NT2/D1 (cell line): ENCODE data around the gene SCARF2.
"Not testable (repeated sequence)": the region's sequence is repeated elsewhere in the genome, so short reads cannot be mapped to it uniquely, and the experiment has no call there.

Experiments
- DNase-seq: peaks from one replicate; pipeline ENCODE4 v3.0.0-alpha.2; 2011; ENCODE audit warnings: low read depth, low spot score
- H3K27me3 ChIP-seq: 2 replicates; pipeline ENCODE4 v1.6.0; 2011; ENCODE audit warnings: mild to moderate bottlenecking; ENCODE audit not compliant: insufficient read length, insufficient read depth
- H3K36me3 ChIP-seq: 2 replicates; pipeline ENCODE4 v1.6.1; 2011; ENCODE audit warnings: mild to moderate bottlenecking, low read length, mixed read lengths; ENCODE audit not compliant: insufficient read depth, insufficient read length
- H3K4me1 ChIP-seq: 2 replicates; pipeline ENCODE4 v1.5.1; 2011; ENCODE audit not compliant: insufficient read depth, insufficient read length
- H3K4me3 ChIP-seq: 2 replicates; pipeline ENCODE4 v1.5.1; 2011; ENCODE audit warnings: low read depth; ENCODE audit not compliant: insufficient read length
- H3K9ac ChIP-seq: 2 replicates; pipeline ENCODE4 v1.6.0; 2011; ENCODE audit warnings: low read depth; ENCODE audit not compliant: insufficient read length
- H3K9me3 ChIP-seq: 2 replicates; pipeline ENCODE4 v1.5.1; 2011; ENCODE audit warnings: mild to moderate bottlenecking, low read length; ENCODE audit not compliant: insufficient read depth
- SUZ12 ChIP-seq: IDR thresholded peaks from 2 replicates; pipeline ENCODE4 v1.6.1; 2011; ENCODE audit not compliant: insufficient read length, insufficient read depth; ENCODE audit errors: extremely low read depth
- YY1 ChIP-seq: IDR thresholded peaks from 2 replicates; pipeline ENCODE4 v1.6.1; 2011; ENCODE audit not compliant: insufficient read length, insufficient read depth
- ZNF274 ChIP-seq: IDR thresholded peaks from 2 replicates; pipeline ENCODE4 v1.6.1; 2011; ENCODE audit warnings: mild to moderate bottlenecking, low read depth, low read length

SCARF2 gene

DNA sequence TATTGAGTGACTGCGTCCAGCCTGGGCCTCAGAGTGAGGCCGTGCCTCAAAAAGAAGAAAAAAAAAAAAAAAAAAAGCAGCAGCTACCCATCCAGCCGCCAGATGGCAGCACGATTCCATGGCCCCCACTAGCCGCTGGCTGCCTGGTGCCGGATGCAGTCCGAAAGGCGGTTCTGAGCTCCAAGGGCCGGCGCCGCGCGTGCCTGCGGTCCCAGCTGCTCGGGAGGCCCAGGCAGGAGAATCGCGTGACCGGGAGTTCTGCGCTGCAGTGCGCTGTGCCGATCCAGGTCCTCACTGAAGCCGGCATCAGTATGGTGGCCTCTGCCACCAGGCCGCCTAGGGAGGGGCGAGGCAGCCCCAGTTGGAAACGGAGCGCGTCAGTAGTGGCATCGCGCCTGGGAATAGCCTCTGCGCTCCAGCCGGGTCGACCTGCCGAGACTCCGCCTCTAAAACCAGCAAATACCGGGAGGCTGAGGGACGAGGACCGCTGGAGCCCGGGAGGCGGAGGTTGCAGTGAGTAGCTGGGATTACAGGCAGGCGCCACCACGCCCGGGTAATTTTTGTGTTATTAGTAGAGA, 19.3 kb downstream of the SCARF2 start:
- Histone ChIP-seq H3K36me3 (peaks cover 1% of the 10 kb centered on the region), H3K9ac (peak overlapping the region; percentile 72), H3K4me3 (peak overlapping the region; percentile 37), H3K4me1 (no peaks in the 10 kb centered on the region), H3K9me3 (no peaks in the 10 kb centered on the region), H3K27me3 (no peaks in the 10 kb centered on the region)
- TF ChIP-seq SUZ12 (no peak), ZNF274 (no peak), YY1 (no peak)
- no peak for DNase-seq

DNA sequence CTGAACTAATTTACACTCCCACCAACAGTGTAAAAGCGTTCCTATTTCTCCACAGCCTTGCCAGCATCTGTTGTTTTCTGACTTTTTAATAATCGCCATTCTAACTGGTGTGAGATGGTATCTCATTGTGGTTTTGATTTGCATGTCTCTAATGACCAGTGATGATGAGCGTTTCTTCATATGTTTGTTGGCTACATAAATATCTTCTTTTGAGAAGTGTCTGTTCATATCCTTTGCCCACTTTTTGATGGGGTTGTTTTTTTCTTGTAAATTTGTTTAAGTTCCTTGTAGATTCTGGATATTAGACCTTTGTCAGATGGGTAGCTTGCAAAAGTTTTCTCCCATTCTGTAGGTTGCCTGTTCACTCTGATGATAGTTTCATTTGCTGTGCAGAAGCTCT, 21.9 kb downstream of the SCARF2 start:
- not testable (repeated sequence) for H3K9ac ChIP-seq, H3K27me3 ChIP-seq, DNase-seq, H3K36me3 ChIP-seq, H3K4me1 ChIP-seq, H3K9me3 ChIP-seq, H3K4me3 ChIP-seq

DNA sequence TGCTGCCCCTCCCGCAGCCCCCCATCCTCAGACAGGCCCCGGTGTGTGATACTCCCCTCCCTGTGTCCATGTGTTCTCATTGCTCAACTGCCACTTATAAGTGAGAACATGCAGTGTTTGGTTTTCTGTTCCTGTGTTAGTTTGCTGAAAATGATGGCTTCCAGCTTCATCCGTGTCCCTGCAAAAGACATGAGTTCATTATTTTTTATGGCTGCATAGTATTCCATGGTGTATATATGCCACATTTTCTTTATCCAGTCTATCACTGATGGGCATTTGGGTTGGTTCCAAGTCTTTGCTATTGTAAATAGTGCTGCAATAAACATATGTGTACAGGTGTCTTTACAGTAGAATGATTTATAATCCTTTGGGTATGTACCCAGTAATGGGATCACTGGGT, 22.4 kb downstream of the SCARF2 start:
- not testable (repeated sequence) for H3K36me3 ChIP-seq, H3K9me3 ChIP-seq, H3K4me3 ChIP-seq, H3K27me3 ChIP-seq, H3K4me1 ChIP-seq, H3K9ac ChIP-seq, DNase-seq

DNA sequence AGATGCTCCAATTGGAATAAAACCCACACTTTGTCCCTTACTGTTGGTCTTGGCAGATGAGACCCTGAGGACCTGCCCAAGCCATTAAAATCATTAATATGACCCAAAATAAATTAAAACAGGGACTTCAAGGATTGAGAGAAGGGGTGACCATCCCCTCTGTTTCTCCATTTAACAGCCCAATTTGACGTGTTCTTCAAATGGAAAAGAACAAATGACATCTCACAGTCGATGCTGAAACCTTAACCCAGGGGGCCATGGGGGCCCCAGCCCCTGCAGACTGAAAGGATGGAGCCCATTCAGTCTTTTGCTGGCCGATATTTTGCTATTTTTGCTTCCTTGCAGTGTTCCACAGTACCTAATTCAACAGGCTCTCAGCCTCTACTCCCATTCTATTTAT, 23.2 kb downstream of the SCARF2 start:
- no peak for TF ChIP-seq SUZ12
- no peak for TF ChIP-seq ZNF274
- no peak for TF ChIP-seq YY1
- no peak overlapping the region for H3K9ac ChIP-seq
- DNase-seq, result no peak
- H3K27me3 ChIP-seq, result no peaks in the 10 kb centered on the region
- H3K4me1 ChIP-seq, result no peaks in the 10 kb centered on the region
- H3K36me3 ChIP-seq, result no peaks in the 10 kb centered on the region
- H3K9me3 ChIP-seq, result no peaks in the 10 kb centered on the region
- no peak overlapping the region for H3K4me3 ChIP-seq

DNA sequence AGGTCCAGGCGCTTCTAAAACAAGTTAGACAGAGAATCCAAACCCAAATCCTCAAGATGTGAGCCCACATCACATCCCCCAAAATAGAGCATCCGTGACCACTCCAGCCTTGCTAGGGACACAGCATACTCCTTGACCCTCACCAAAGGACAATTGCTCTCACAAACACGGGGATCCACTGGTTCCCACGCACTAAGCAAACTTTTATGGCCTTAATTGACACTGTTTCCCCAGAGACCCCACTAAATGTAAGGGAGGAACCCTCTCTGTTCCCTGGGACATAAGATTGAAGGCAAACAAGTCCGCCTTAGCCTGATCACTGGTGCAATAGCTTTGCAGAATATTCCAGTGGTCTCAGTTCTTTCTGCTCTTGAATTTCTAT, 23.6 kb downstream of the SCARF2 start:
- H3K9me3 ChIP-seq, result no peaks in the 10 kb centered on the region
- H3K36me3 ChIP-seq, result no peaks in the 10 kb centered on the region
- H3K27me3 ChIP-seq, result no peaks in the 10 kb centered on the region
- no peaks in the 10 kb centered on the region for H3K4me1 ChIP-seq
- no peak for DNase-seq
- no peak overlapping the region for H3K4me3 ChIP-seq
- no peak for TF ChIP-seq ZNF274
- TF ChIP-seq SUZ12, result no peak
- no peak for TF ChIP-seq YY1
- H3K9ac ChIP-seq, result no peak overlapping the region

DNA sequence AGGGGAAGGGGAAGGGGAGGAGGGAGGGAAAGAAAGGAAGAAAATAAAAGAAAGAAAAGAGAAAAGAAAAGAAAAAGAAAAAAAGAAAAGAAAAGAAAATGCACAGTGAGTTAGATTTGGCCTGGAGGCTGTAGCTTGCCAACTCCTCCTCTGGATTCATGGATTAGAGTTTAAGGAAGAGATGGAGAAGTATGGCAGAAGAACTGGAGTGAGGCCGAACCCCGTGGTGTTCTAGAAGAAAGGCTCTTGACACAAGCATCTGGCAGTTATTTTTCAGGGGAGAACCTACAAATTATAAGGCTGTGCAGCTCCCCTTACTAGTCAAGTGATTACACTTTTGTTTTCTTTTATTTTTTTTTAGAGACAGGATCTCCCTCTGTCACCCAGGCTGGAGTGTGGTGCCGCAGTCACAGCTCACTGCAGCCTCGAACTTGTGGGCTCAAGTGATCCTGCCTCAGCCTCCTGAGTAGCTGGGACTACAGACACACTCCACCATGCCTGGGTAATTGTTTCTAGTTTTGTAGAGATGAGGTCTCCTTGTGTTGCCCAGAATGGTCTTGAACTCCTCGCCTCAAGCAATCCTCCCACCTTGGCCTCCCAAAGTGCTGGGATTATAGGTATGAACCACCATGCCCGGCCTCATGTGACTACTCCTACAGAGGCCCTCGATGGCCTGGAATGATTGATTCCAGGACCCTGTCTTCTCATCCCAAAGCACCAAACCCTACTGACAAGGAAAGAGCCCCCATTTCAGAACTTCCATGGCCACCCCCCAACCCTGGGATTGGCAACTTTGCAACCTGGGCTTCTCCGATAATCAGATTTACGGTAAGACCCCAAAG, 24.2 kb downstream of the SCARF2 start:
- H3K4me1 ChIP-seq, result no peaks in the 10 kb centered on the region
- H3K36me3 ChIP-seq, result no peaks in the 10 kb centered on the region
- no peak overlapping the region for H3K4me3 ChIP-seq
- no peaks in the 10 kb centered on the region for H3K9me3 ChIP-seq
- H3K27me3 ChIP-seq, result no peaks in the 10 kb centered on the region
- H3K9ac ChIP-seq, result no peak overlapping the region
- no peak for TF ChIP-seq ZNF274
- TF ChIP-seq SUZ12, result no peak
- TF ChIP-seq YY1, result no peak
- DNase-seq, result no peak

DNA sequence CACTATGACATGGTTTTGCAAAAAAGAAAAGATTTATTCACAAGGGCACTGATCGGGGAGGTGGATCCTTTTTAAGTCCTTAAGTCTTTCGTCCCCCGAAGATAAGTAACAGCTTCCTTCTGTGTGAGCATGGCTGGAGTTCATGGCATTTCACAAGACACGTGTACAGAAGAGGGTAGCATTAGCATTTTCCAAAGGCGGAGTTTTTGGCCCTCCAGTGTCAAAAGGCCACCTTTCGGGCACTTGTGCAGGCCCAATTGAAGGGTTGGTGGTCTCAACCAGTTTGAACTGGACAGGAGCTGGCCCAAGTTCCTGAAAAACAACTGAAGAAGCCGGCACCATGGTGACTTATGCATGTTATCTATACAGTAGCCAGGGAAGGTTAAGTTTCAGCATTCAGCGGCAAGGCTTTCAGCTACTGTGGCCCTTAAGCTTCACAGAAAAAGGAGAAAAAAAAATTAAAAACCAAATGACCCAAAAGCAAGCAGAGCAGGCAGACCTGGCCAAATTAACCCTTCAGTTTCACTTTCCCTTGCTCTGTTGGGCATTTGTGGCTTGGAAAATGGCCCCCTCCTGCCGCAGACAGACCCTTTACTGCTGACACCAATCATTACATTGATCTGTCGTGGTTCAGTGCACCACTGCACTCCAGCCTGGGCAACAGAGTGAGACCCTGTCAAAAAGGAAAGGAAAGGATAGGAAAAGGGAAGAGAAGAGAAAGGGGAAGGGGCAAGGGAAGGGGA, 25.0 kb downstream of the SCARF2 start:
- no peak overlapping the region for H3K4me3 ChIP-seq
- no peak overlapping the region for H3K9ac ChIP-seq
- TF ChIP-seq SUZ12 (no peak), YY1 (no peak), ZNF274 (no peak)
- no peaks in the 10 kb centered on the region for H3K27me3 ChIP-seq
- peaks cover 3% of the 10 kb centered on the region for H3K36me3 ChIP-seq
- no peak for DNase-seq
- H3K9me3 ChIP-seq, result no peaks in the 10 kb centered on the region
- H3K4me1 ChIP-seq, result no peaks in the 10 kb centered on the region

- peaks cover 34% of the 10 kb centered on the region for H3K36me3 ChIP-seq
- not testable (repeated sequence) for H3K4me1 ChIP-seq, H3K9me3 ChIP-seq, H3K4me3 ChIP-seq, DNase-seq, H3K9ac ChIP-seq, H3K27me3 ChIP-seq
Observed at GRCh38 chr22:20409385-20409784, 28.2 kb downstream of the SCARF2 start.
